HepG2 (cell line): ENCODE data around the gene LYZL2. TPM values are rescaled to one million over a fixed set of nuclear protein-coding genes. Genes with fewer than 3 reads are reported as not detected.

Experiments
- ATAC-seq: fragments of 200-7000 bp; cut with Tn5 transposase; 3 replicates; pipeline ENCODE4 v1.9.1; 2020; ENCODE audit warnings: mild to moderate bottlenecking, moderate library complexity
- Bru-seq: library from RNA; stranded (reverse); fragments of 400-500 nt; gene quantifications from one replicate; lab custom pipeline; 2021; lab: Mats Ljungman, UMichigan
- BruChase-seq, 2 experiments: library from RNA; stranded (reverse); fragments of 400-500 nt; gene quantifications; one replicate each; lab custom pipeline; 2021; lab: Mats Ljungman, UMichigan
- BruUV-seq: library from RNA; stranded (reverse); fragments of 400-500 nt; replicated peaks from 2 replicates; lab custom pipeline; 2021; lab: Mats Ljungman, UMichigan
- CTCF ChIA-PET: fragments of 300-600 bp; formaldehyde crosslinking; extraction: SDS; loops from one replicate; lab custom pipeline; 2021; ENCODE audit warnings: low total read pairs, inconsistent platforms, low intra/inter-chr PET ratio; lab: Yijun Ruan, JAX
- POLR2A ChIA-PET: fragments of 350-600 bp; sonication (Branson Sonifier 250); formaldehyde crosslinking; loops from one replicate; lab custom pipeline; 2020; ENCODE audit warnings: antibody characterized with exemption, inconsistent platforms; lab: Yijun Ruan, JAX
- DNase-seq: peaks from one replicate; pipeline ENCODE4 v3.0.0-alpha.2; 2015; ENCODE audit warnings: low spot score
- FAIRE-seq: peaks from 3 replicates; lab custom pipeline; 2011; peaks lifted over from hg19 to GRCh38; lab: Jason Lieb, UNC
- H2AFZ ChIP-seq: one replicate; pipeline ENCODE4 v1.6.1; 2011; ENCODE audit warnings: low read length, inconsistent platforms
- H3K27ac ChIP-seq: fragments of 300-600 bp; 3 replicates; pipeline ENCODE4 v1.8.0; 2011; ENCODE audit warnings: mixed run types, mild to moderate bottlenecking, mixed read lengths, low read length, inconsistent platforms; ENCODE audit not compliant: insufficient read depth; ENCODE audit errors: extremely low read length
- H3K27me3 ChIP-seq, 2 experiments: fragments of 200-600 bp in 1 of 2; 2 replicates in 1 of 2; 3 replicates in 1 of 2; pipeline versions ENCODE4 v1.6.0 to v1.8.0; 2011; ENCODE audit warnings: low read length in 2 of 2, mild to moderate bottlenecking in 2 of 2, moderate library complexity in 2 of 2, inconsistent platforms in 1 of 2; ENCODE audit not compliant: insufficient read depth in 2 of 2, control insufficient read depth in 1 of 2
- H3K36me3 ChIP-seq, 2 experiments: fragments of 200-600 bp in 1 of 2; replicated peaks in 1 of 2; 2 replicates in 1 of 2; 3 replicates in 1 of 2; pipeline versions ENCODE4 v1.5.1 to v1.8.0; 2011; ENCODE audit warnings: low read length in 2 of 2, inconsistent platforms in 1 of 2; ENCODE audit not compliant: insufficient read depth in 2 of 2, control insufficient read depth in 1 of 2
- H3K4me1 ChIP-seq: 2 replicates; pipeline ENCODE4 v1.5.1; 2012; ENCODE audit warnings: low read length, inconsistent platforms; ENCODE audit not compliant: insufficient read depth
- H3K4me2 ChIP-seq: 2 replicates; pipeline ENCODE4 v1.6.0; 2011; ENCODE audit warnings: low read depth, low read length, inconsistent platforms
- H3K4me3 ChIP-seq, 3 experiments: fragments of 200-600 bp in 1 of 3; sonication (generic), shearing (Covaris generic) in 1 of 3; replicated peaks in 1 of 3; 2 replicates each; pipeline ENCODE4 v1.5.1; 2011 to 2016; ENCODE audit warnings: low read length in 3 of 3, inconsistent platforms in 2 of 3, low read depth in 2 of 3, mild to moderate bottlenecking in 2 of 3, control low read depth in 1 of 3, mixed read lengths in 1 of 3; ENCODE audit not compliant: insufficient read depth in 1 of 3
- H3K79me2 ChIP-seq: one replicate; pipeline ENCODE4 v1.6.1; 2011; ENCODE audit warnings: low read length, inconsistent platforms; ENCODE audit not compliant: insufficient read depth
- H3K9ac ChIP-seq: 2 replicates; pipeline ENCODE4 v1.6.0; 2011; ENCODE audit warnings: mild to moderate bottlenecking, low read depth, low read length, inconsistent platforms; ENCODE audit not compliant: insufficient read depth
- H3K9me3 ChIP-seq: 2 replicates; pipeline ENCODE4 v1.5.1; 2012; ENCODE audit warnings: mild to moderate bottlenecking, low read length
- H4K20me1 ChIP-seq: 2 replicates; pipeline ENCODE4 v1.6.0; 2011; ENCODE audit warnings: inconsistent platforms, mild to moderate bottlenecking, low read length, moderate library complexity; ENCODE audit not compliant: insufficient read depth
- E2F2 ChIP-seq: sonication (generic); formaldehyde crosslinking; IDR thresholded peaks from 2 replicates; pipeline ENCODE4 v1.4.0; 2020; ENCODE audit warnings: missing genetic modification reagents, borderline replicate concordance
- HNRNPH1 ChIP-seq: fragments of 200-400 bp; formaldehyde crosslinking; optimal IDR thresholded peaks from 2 replicates; pipeline ENCODE3; 2017; ENCODE audit warnings: mild to moderate bottlenecking, low read depth, low read length
- HNRNPK ChIP-seq: fragments of 200-400 bp; formaldehyde crosslinking; IDR thresholded peaks from 2 replicates; pipeline ENCODE4 v1.6.1; 2018; ENCODE audit warnings: low read length, low read depth, moderate library complexity, mild to moderate bottlenecking; ENCODE audit not compliant: poor library complexity, severe bottlenecking
- KDM6A ChIP-seq: IDR thresholded peaks from 2 replicates; pipeline ENCODE4 v1.6.1; 2016; ENCODE audit warnings: low read depth
- LCORL ChIP-seq, 2 experiments: fragments of 450-650 bp in 1 of 2; sonication (generic) in 1 of 2; formaldehyde crosslinking in 1 of 2; IDR thresholded peaks; 2 replicates each; pipeline versions ENCODE4 v1.5.0 to v1.6.1; 2017 to 2020; ENCODE audit warnings: antibody characterized with exemption in 1 of 2, missing genetic modification reagents in 1 of 2
- REPIN1 ChIP-seq: sonication (generic); formaldehyde crosslinking; IDR thresholded peaks from 2 replicates; pipeline ENCODE4 v1.8.0; 2022; ENCODE audit warnings: missing genetic modification reagents, low read depth, mild to moderate bottlenecking, borderline replicate concordance
- SOX5 ChIP-seq: IDR thresholded peaks from 2 replicates; pipeline ENCODE4 v1.6.1; 2016; ENCODE audit warnings: borderline replicate concordance
- SRSF9 ChIP-seq: fragments of 200-400 bp; formaldehyde crosslinking; IDR thresholded peaks from 2 replicates; pipeline ENCODE4 v1.6.1; 2018; ENCODE audit warnings: borderline replicate concordance, mild to moderate bottlenecking, low read depth, low read length; ENCODE audit not compliant: insufficient read depth, poor library complexity, severe bottlenecking
- ZNF460 ChIP-seq: sonication (generic); formaldehyde crosslinking; IDR thresholded peaks from 2 replicates; pipeline ENCODE4 v1.5.1; 2020; ENCODE audit warnings: missing genetic modification reagents, mild to moderate bottlenecking, borderline replicate concordance
- ZNF512B ChIP-seq: sonication (generic); formaldehyde crosslinking; IDR thresholded peaks from 2 replicates; pipeline ENCODE4 v1.5.1; 2020; ENCODE audit warnings: missing genetic modification reagents, mild to moderate bottlenecking, borderline replicate concordance
- ZNF607 ChIP-seq: sonication (generic); formaldehyde crosslinking; IDR thresholded peaks from 2 replicates; pipeline ENCODE4 v1.5.1; 2020; ENCODE audit warnings: missing genetic modification reagents, mild to moderate bottlenecking, borderline replicate concordance
- ZNF777 ChIP-seq: sonication (generic); formaldehyde crosslinking; IDR thresholded peaks from 2 replicates; pipeline ENCODE4 v1.4.0; 2020; ENCODE audit warnings: missing genetic modification reagents
- ZSCAN29 ChIP-seq: sonication (generic); formaldehyde crosslinking; conservative IDR thresholded peaks from 2 replicates; pipeline ENCODE4 v1.4.0; 2020; ENCODE audit warnings: mild to moderate bottlenecking, missing genetic modification reagents
- WGBS: methylation state at CpG from one replicate; pipeline ENCODE4 v1.1.6; 2017; ENCODE audit warnings: low lambda C conversion rate; 5-methylcytosine and 5-hydroxymethylcytosine counted together
- in situ Hi-C: cut with HindIII; loops from 2 replicates; pipeline ENCODE4 v1.10.0; 2017; ENCODE audit warnings: low pct_unique_long_range_greater_than_20kb; ENCODE audit not compliant: extremely low pct_ligation_motif_present
- intact Hi-C: fragments of 100-400 bp; cut with micrococcal nuclease; formaldehyde crosslinking; loops from one replicate; pipeline ENCODE4 v1.10.0; 2022; ENCODE audit not compliant: unreplicated experiment
- long read RNA-seq, 2 experiments: library from RNA in 1 of 2; library from polyadenylated mRNA in 1 of 2; stranded (forward) in 1 of 2; unstranded in 1 of 2; transcript quantifications; one replicate each; pipeline ENCODE4 v2.0.0, GENCODE V29; 2019 to 2022
- polyA minus RNA-seq, 3 experiments: library from RNA; depleted of rRNA, polyadenylated mRNA; stranded (reverse); fragments of >200 nt; gene quantifications; 2 replicates each; pipeline ENCODE4 v1.2.3, GENCODE V29; 2011; ENCODE audit warnings: low replicate concordance in 1 of 3
- polyA plus RNA-seq, 8 experiments: library from polyadenylated mRNA; depleted of rRNA in 3 of 8; stranded (reverse) in 7 of 8; unstranded in 1 of 8; fragments of >200 nt; fragmentation: Illumina TruSeq in 4 of 8; extraction: Trizol in 4 of 8; gene quantifications; 2 replicates each; pipeline versions ENCODE4 v1.2.1 to v1.2.3, GENCODE V29; 2011 to 2016; ENCODE audit warnings: low read depth in 4 of 8, missing spikeins in 1 of 8, mixed read lengths in 1 of 8; ENCODE audit not compliant: insufficient read depth in 1 of 8
- total RNA-seq, 5 experiments: library from RNA; depleted of rRNA; stranded (reverse); fragments of >200 nt; fragmentation: Illumina TruSeq; extraction: Trizol; gene quantifications; 2 replicates each; pipeline ENCODE4 v1.2.3, GENCODE V29; 2016; ENCODE audit warnings: low read depth in 1 of 5

LYZL2 gene
- total RNA-seq (2016; rRNA removed; fragmentation: Illumina TruSeq; extraction: Trizol) = 0.20 TPM in 1 of 2 replicates, not detected in the other
- not detected in 2 replicates for total RNA-seq (2016; cell fraction: cytosol; rRNA removed; fragmentation: Illumina TruSeq; extraction: Trizol; ENCODE audit: low read depth)
- not detected in 2 replicates for total RNA-seq (2016; cell fraction: insoluble cytoplasmic fraction; rRNA removed; fragmentation: Illumina TruSeq; extraction: Trizol)
- not detected in 2 replicates for total RNA-seq (2016; cell fraction: membrane; rRNA removed; fragmentation: Illumina TruSeq; extraction: Trizol)
- not detected in 2 replicates for total RNA-seq (2016; cell fraction: nucleus; rRNA removed; fragmentation: Illumina TruSeq; extraction: Trizol)
- polyA plus RNA-seq (2011; rRNA removed) = 0.31 and 0.63 TPM in 2 replicates
- 0.31 and 0.59 TPM in 2 replicates for polyA plus RNA-seq (2011; cell fraction: cytosol; rRNA removed)
- polyA plus RNA-seq (2011; cell fraction: nucleus; rRNA removed) = 0.24 and 0.85 TPM in 2 replicates
- 0.31 TPM in 1 of 2 replicates, not detected in the other for polyA plus RNA-seq (2012)
- 0.14 TPM in 1 of 2 replicates, not detected in the other for polyA plus RNA-seq (2016; cell fraction: cytosol; fragmentation: Illumina TruSeq; extraction: Trizol; ENCODE audit: low read depth)
- not detected in 2 replicates for polyA plus RNA-seq (2016; cell fraction: insoluble cytoplasmic fraction; fragmentation: Illumina TruSeq; extraction: Trizol; ENCODE audit: low read depth)
- polyA plus RNA-seq (2016; cell fraction: membrane; fragmentation: Illumina TruSeq; extraction: Trizol; ENCODE audit: low read depth) = not detected in 2 replicates
- 0.85 TPM in 1 of 2 replicates, not detected in the other for polyA plus RNA-seq (2016; cell fraction: nucleus; fragmentation: Illumina TruSeq; extraction: Trizol; ENCODE audit: insufficient read depth, low read depth)
- polyA minus RNA-seq (2011; rRNA and poly(A)+ RNA removed; ENCODE audit: low replicate concordance) = not detected in 2 replicates
- not detected in 2 replicates for polyA minus RNA-seq (2011; cell fraction: cytosol; rRNA and poly(A)+ RNA removed)
- polyA minus RNA-seq (2011; cell fraction: nucleus; rRNA and poly(A)+ RNA removed) = 1.2 TPM in 1 of 2 replicates, not detected in the other
- Bru-seq, nascent RNA = percentile 18 among the genes with signal in this experiment
- percentile 5 among the genes with signal in this experiment for BruChase-seq, experiment 1, labeled RNA remaining after a 6-hour chase
- percentile 14 among the genes with signal in this experiment for BruChase-seq, experiment 2, labeled RNA remaining after a 2-hour chase
- long read RNA-seq, experiment 1 = 0 reads
- long read RNA-seq, experiment 2 = 0 reads

- no TSS peak for BruUV-seq
- POLR2A ChIA-PET = no interaction called here
- Histone ChIP-seq H3K9me3 (no peaks in the 10 kb centered on the region), H3K4me3 (no peak within 1 kb of the TSS), H3K4me1 (peaks cover 13% of the 10 kb centered on the region), H3K27me3 (no peaks in the 10 kb centered on the region), H3K79me2 (no peaks in the 10 kb centered on the region), H4K20me1 (no peaks in the 10 kb centered on the region), H3K36me3 (no peaks in the 10 kb centered on the region), H3K4me2 (no peak within 1 kb of the TSS), H3K9ac (no peak within 1 kb of the TSS), H2AFZ (peak within 1 kb of the TSS; percentile 37), H3K27ac (no peak within 1 kb of the TSS)
- FAIRE-seq (no peak), ATAC-seq (no peak), DNase-seq (no peak)
- CTCF ChIA-PET = no interaction called here
- intact Hi-C loops = no loop called here
- in situ Hi-C loops = no loop called here
- WGBS = 66% methylated on average over 6 of the region's 6 CpGs
- TF ChIP-seq HNRNPH1 = no peak
- TF ChIP-seq SRSF9 = no peak
- TF ChIP-seq ZSCAN29 (CRISPR knock-in tag) = no peak
- TF ChIP-seq E2F2 (CRISPR knock-in tag) = no peak
- TF ChIP-seq ZNF607 = no peak
- TF ChIP-seq SOX5 (CRISPR knock-in tag) = no peak
- no peak for TF ChIP-seq HNRNPK
- no peak for TF ChIP-seq ZNF460
- TF ChIP-seq REPIN1 (CRISPR knock-in tag) = no peak
- TF ChIP-seq LCORL (IDR thresholded peaks at IDR 0.05) = no peak
- TF ChIP-seq LCORL (CRISPR knock-in tag; IDR thresholded peaks at IDR 0.05) = no peak
- no peak for TF ChIP-seq ZNF777 (CRISPR knock-in tag)
- TF ChIP-seq ZNF512B (CRISPR knock-in tag) = no peak
- no peak for TF ChIP-seq KDM6A (CRISPR knock-in tag)
These were observed at the start of gene LYZL2 for GRCh38 chr10:30629653-30630052. TSS of gene LYZL2 (minus strand) at chr10:30629753. CDS start at chr10:30626915, 2,838 bp downstream.
